Stimulated activated CD4-positive, alpha-beta T cell treated with anti-CD3 and anti-CD28 coated beads, TNF-alpha, amount 100 ng/mL, for 4 hours (primary cell): ENCODE results near the gene FAM237A.

Source experiments
- DNase-seq, 3 experiments: peaks; one replicate each; pipeline ENCODE4 v3.0.0-alpha.2; 2020; ENCODE audit warnings: low read depth in 3 of 3

FAM237A gene

GRCh38 chr2:206688990-206689389 is 46.7 kb downstream of the FAM237A start:
- DNase-seq = no peak

DNA sequence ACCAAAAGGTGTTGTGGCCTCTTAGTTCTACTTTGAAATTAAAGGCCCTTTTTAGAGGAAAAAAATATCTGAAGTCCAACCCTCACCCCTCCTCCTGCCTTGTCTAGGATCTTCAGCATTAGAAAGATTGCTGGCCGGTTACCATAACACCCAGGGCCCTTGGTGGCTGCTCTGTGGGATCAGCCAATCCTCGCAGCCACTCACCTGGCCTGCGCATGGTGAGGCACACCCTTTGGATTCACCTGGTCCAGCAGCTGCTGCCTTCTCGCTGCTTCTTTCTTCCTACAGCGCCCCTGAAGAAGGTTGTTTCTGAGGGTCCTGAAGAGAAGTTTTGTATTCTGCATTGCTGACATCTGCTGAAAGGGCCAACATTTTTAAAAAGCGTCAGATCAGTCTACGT is 50.7 kb downstream of the FAM237A start:
- DNase-seq = no peak

DNA sequence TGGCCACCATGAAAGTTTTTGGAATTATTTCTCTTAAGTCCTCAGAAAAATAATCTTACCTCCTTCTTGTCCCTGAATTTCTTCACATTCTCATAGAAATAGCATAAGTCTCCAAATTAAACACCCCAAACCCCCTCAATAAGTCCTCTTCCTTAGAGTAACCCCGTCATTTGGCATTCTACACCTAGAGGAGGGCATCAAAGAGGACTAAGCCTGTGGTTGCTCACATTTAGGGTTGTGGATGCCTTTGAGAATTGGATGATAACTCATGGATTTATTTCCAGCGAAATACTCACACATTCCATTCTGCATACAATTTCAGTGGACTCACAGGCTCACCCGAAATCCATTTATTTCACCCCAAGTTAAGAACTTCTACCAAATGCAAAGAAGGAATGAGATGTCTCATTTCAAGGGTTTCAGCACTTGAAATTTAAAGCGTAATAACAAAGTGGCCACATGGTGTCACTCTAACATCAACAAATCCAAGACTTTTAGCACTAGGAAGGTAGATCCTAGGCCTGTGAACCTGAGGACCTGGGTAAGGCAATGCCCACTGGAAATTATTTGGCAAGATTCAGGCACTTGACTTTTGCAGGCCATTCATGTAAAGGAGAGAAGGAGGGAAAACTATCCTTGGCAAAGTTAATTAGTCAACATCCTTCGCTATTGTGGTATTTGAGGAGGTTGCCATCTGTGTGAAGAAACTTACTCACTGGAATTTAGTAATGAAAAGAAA is 51.3 kb downstream of the FAM237A start:
- no peak for DNase-seq

- DNase-seq = no peak
Observed at GRCh38 chr2:206696910-206697309, 54.6 kb downstream of the FAM237A start.

DNA sequence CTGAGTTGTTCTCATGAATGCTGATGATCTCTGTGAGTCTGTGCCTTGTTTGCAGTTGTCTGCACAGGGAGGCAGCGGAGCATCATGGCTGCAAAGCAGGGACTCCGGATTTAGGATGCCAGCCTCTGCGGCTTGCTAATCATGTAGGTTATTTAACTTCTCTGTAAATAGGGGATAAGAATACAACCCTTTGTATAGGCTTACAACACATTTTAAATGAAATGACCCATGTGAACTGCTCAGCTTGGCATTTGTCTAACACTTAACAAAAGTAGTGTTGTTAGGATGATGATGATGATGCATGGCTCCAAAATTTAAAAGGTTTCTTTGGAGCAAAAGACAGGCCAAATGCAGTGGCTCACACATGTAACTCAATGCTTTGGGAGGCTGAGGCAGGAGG is 56.5 kb downstream of the FAM237A start:
- no peak for DNase-seq
